GM19438 (cell line): ENCODE measurements around the gene PKM.
A peak's percentile ranks its signal among the peaks of the same experiment; 100 is the strongest.
"Not testable (repeated sequence)": the region's sequence is repeated elsewhere in the genome, so short reads cannot be mapped to it uniquely, and the experiment has no call there.

Experiments used
- ATAC-seq: cut with Tn5 transposase; IDR thresholded peaks from one replicate; pipeline ENCODE4 v1.9.1; 2021; ENCODE audit warnings: low read depth; ENCODE audit not compliant: unreplicated experiment

PKM gene

GRCh38 chr15:72231066-72231832, at the start of gene PKM:
PKM (minus strand) TSS chr15:72231190; CDS start chr15:72219097, 12,093 bp downstream.
- ATAC-seq = peak; percentile 33

DNA sequence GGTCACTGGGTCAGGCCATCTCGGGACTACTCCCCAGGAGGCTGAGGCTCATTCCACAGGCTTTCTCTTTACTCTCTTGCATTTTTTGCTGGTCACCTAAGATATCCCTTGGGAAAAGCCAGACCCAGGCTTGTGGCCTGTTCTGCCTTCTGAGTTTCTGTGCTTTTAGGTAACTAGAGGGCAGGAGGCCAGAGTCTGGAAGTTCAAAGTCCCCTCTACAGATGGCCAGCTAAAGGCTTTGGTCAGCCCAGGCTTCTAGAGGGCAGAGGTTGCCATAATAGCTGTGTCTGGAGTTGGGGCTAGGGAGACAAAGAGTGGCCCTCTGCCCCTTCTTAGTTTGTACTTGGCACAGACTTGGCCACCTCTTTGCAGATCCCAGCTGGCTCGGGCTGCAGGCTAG, 49.8 kb upstream of the PKM start:
- no peak for ATAC-seq

GRCh38 chr15:72278737-72279136, 47.7 kb upstream of the PKM start:
- no peak for ATAC-seq

DNA sequence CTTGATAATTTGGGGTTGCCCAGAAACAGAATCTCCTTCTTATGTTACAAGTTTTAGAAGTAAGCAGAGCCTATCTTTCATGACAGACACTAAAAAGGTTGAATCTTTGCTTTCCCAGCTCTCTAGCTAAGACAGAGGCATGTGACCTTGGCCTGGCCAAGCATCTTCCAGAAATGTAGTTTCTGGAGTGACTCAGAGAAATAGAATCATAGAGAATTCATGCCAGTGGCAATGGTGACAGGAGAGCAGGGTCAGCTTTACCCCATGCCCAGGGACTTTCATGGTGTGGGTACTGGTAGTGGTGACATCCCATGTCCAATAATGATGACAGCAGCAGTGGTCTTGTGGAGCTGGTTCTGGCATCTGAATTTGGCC, 45.3 kb upstream of the PKM start:
- ATAC-seq = no peak

- not testable (repeated sequence) for ATAC-seq
Measured at GRCh38 chr15:72275635-72276325, 44.8 kb upstream of the PKM start.

- no peak for ATAC-seq
Measured at GRCh38 chr15:72272997-72273352, 42.0 kb upstream of the PKM start.

GRCh38 chr15:72272213-72272996, 41.4 kb upstream of the PKM start, which contains the start of gene PARP6:
PARP6 (minus strand) TSS chr15:72272554; CDS start chr15:72267477, 5,077 bp downstream.
- ATAC-seq = peak; percentile 97

DNA sequence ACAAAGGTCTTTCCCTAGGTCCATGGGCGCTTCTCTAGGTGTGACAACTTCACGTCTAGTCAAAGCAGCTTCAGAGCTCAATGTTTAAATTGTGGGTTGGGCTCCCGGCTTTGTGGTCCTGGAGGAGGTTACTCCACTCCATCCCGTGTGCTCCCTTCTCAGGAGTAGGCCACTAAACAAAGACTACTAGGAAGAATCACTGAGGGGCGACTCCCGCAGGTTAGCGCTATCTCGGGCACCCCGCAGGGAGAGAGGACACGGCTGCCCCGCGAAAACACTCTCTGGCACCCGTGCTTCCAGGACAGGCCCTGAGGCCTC, 40.9 kb upstream of the PKM start:
- ATAC-seq = peak; percentile 7

DNA sequence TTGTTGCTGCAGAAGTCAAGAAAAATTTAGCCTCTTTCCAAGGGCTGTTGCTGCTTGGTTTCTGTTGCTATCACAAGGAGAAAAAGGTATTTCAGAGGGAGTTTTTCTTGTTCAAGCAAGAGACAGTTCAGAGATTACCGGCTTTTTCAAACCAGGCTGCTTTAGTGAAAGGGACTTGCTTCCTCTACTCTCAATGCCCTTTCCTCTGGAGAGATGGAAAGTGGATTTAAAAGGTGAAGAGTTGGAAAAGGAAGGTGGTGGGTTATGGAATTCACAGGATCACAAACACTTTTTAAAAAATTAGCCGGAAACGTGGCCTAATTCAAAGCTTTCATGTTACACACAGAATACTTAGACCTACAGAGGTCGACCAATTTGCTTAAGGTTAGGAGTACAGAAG, 40.2 kb upstream of the PKM start:
- ATAC-seq = no peak

GRCh38 chr15:72269739-72270138, 38.7 kb upstream of the PKM start:
- no peak for ATAC-seq

DNA sequence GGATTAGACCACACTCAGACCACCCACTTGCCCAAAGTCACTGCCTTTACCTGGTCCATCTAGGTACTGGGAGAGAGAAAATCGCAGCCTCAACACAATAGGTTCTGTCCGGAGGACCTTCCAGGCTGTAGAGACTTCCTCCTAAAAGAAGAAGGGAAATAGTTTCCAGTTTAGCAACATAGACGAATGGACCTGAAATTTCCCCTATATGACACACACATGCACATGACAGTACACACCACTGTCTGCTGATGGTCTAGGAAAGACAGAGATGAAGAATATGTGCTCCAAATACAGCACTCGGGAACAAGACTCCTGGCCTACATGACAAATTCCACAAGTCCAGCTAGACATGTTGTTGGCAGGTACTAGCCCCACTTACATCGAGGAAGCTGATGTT, 34.0 kb upstream of the PKM start:
- no peak for ATAC-seq

GRCh38 chr15:72252663-72253299, 21.8 kb upstream of the PKM start:
- no peak for ATAC-seq

- no peak for ATAC-seq
Measured at GRCh38 chr15:72249142-72249810, 18.3 kb upstream of the PKM start.

- ATAC-seq = no peak
Measured at GRCh38 chr15:72248514-72248913, 17.5 kb upstream of the PKM start.

- ATAC-seq = no peak
Measured at GRCh38 chr15:72242775-72243370, 11.9 kb upstream of the PKM start.

- ATAC-seq = no peak
Measured at GRCh38 chr15:72239652-72240051, 8.7 kb upstream of the PKM start.

GRCh38 chr15:72238586-72238985, 7.6 kb upstream of the PKM start:
- no peak for ATAC-seq

- ATAC-seq = no peak
Measured at GRCh38 chr15:72237853-72238224, 6.8 kb upstream of the PKM start.

DNA sequence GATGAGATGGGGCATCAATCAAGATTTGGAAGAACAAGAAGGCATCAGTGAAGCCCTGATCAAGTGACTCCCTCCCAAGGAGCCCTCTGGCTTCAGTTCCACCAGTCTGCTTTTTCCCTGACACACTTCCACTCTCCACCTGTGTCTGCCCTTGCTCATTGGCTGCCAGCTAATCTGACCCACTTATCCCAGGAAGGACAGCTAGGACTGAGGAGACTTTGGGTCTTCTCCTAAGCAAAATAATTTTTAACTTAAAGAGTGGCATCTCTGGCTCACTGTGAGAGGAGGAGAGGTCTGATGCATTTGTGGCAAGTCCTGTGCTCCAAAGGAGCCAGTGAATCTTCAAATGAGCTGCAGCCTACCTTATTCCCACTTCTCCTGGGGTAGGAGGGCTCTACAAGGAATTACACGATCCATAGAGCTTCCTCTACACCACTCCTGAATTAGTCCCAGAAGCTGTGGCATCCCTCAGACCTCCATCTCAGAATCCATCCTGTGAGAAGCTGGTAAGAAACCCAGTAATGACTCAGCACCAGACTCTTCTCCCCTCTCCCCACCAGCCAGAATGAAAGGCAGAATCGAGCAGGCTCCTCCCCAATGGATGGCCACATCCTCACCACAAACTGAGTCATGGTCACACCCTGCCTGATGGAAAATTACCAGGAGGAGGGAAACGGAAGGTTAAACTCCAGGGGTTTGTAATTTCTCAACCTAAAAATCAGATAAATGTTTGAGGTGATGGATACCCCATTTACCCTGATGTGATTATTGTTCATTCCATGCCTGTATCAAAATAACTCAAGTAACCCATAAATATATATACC, 6.3 kb upstream of the PKM start:
- peak; percentile 80 for ATAC-seq
